G401 (cell line): ENCODE measurements around the gene ALX1. TPM values are rescaled to one million over a fixed set of nuclear protein-coding genes. Genes with fewer than 3 reads are reported as not detected.
"Not testable (repeated sequence)": the region's sequence is repeated elsewhere in the genome, so short reads cannot be mapped to it uniquely, and the experiment has no call there.

ENCODE experiments used
- DNase-seq: peaks from one replicate; pipeline ENCODE4 v3.0.0-alpha.2; 2015; ENCODE audit warnings: low spot score
- in situ Hi-C: cut with HindIII; loops from 2 replicates; pipeline ENCODE4 v1.10.0; 2016; ENCODE audit warnings: low sequenced_read_pairs, mixed read lengths
- total RNA-seq: library from RNA; depleted of rRNA; stranded (reverse); fragments of >200 nt; shearing (Covaris generic); gene quantifications from 2 replicates; pipeline ENCODE4 v1.2.3, GENCODE V29; 2014; rRNA removed

The ALX1 gene
- total RNA-seq, 1 experiment from 2014 or later: 7.9 TPM

GRCh38 chr12:85283560-85283959 lies 3.5 kb downstream of the ALX1 start:
- in situ Hi-C loops: no loop called here

GRCh38 chr12:85296362-85296761 lies 16.3 kb downstream of the ALX1 start:
- DNase-seq: no peak
- in situ Hi-C loops: no loop called here

More at GRCh38 chr12:85283560-85283959, 3.5 kb downstream of the ALX1 start:
- no peak for DNase-seq

GRCh38 chr12:85299053-85299452 lies 19.0 kb downstream of the ALX1 start:
- in situ Hi-C loops: no loop called here
- DNase-seq: no peak

- DNase-seq: no peak
- in situ Hi-C loops: no loop called here
Observed at GRCh38 chr12:85301051-85301450, 21.0 kb downstream of the ALX1 start.

- DNase-seq: no peak
- in situ Hi-C loops: no loop called here
Observed at GRCh38 chr12:85308374-85308773, 28.4 kb downstream of the ALX1 start.

- no peak for DNase-seq
- in situ Hi-C loops: no loop called here
Observed at GRCh38 chr12:85309125-85309566, 29.1 kb downstream of the ALX1 start.

DNA sequence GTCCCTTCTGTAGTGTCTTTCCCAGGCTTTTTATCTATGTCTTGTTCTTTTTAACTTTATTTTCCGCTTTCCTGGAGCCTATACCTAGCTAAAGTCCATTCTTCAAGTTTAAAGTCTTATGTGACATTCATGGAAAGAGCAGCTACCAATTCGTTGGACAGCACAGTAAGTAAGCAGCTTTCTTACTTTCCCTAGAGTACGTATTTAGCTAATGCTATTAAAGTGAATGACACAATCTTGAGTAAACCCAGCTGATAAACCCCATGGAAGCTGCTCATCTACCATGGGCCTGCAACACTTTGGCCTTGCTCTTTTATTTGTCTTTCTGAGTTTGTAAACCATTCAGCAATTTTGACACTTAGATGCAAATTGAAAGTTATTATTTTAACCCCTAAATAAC lies 30.0 kb downstream of the ALX1 start:
- DNase-seq: no peak
- in situ Hi-C loops: no loop called here

- no peak for DNase-seq
- in situ Hi-C loops: no loop called here
Observed at GRCh38 chr12:85310456-85311076, 30.5 kb downstream of the ALX1 start.

DNA sequence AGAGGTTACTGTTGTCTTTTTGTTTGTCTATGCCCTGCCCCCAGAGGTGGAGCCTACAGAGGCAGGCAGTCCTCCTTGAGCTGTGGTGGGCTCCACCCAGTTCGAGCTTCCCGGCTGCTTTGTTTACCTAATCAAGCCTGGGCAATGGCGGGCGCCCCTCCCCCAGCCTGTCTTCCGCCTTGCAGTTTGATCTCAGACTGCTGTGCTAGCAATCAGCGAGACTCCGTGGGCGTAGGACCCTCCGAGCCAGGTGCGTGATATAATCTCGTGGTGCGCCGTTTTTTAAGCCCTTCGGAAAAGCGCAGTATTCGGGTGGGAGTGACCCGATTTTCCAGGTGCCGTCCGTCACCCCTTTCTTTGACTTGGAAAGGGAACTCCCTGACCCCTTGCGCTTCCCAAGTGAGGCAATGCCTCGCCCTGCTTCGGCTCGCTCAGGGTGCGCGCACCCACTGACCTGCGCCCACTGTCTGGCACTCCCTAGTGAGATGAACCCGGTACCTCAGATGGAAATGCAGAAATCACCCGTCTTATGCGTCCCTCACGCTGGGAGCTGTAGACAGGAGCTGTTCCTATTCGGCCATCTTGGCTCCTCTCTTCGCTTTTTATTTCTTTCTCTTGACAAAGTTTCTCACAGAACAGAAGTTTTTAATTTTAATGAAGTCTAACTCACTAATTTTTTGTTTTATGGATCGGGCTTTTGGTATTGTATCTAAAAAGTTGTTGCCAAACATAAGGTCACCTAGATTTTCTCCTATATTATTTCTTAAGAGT lies 38.0 kb downstream of the ALX1 start:
- in situ Hi-C loops, DNase-seq: not testable (repeated sequence)

GRCh38 chr12:85322715-85323114 lies 42.7 kb downstream of the ALX1 start:
- in situ Hi-C loops: no loop called here
- DNase-seq: no peak

GRCh38 chr12:85325442-85325841 lies 45.4 kb downstream of the ALX1 start:
- in situ Hi-C loops: no loop called here
- DNase-seq: no peak

DNA sequence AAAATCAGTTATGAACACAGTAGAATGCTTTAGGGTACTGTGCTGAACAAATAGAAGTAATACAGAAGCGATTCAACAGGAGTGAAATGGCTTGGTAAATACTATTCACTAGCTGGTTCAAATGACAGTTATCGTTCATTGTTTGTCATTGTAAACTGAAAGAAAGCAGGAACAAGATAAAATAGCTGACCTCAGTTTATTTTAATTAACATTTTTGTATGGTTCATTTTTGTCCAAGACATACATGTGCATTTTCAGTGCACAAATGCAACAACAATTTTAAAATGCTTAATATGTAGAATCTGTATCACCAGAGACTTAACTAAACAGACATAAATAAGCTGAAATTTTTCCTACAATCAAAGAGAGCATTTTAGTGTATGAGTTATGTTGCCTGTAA lies 49.9 kb downstream of the ALX1 start:
- in situ Hi-C loops: no loop called here

GRCh38 chr12:85348779-85349178 lies 68.8 kb downstream of the ALX1 start:
- DNase-seq: no peak
- in situ Hi-C loops: no loop called here

More for the DNA sequence above, 49.9 kb downstream of the ALX1 start:
- DNase-seq: no peak

DNA sequence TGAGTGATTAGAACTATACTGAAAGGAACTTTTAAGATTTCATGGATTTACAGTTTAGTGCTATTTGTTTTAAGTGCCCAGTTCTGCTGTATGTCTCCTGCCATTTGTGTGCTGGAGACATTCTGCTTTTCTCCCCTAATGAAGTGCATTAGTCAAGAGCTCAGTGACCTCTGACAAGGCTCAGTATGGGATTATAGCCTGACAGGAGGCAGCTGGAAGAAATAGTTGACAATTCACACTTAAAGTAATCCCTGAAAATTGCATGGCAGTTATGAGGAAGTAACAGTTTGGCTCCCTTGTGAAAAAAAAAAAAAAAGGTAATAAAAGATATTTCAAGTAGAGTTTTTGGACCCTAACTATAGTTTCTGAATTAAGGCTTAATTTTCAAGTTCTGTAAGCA lies 70.3 kb downstream of the ALX1 start:
- in situ Hi-C loops: no loop called here
- no peak for DNase-seq

Other genes with a start within 250 kb of the ALX1 start
- gene TSPAN19, start 243.9 kb upstream of the ALX1 start, total RNA-seq: not detected in 2 replicates
- gene LRRIQ1, start 243.9 kb upstream of the ALX1 start, total RNA-seq: 0.18 TPM in 1 of 2 replicates, not detected in the other